NCI-H1092 (cell line): ENCODE data around the gene USF2.

Source experiments
- DNase-seq: peaks from one replicate; lab custom pipeline; 2025; lab: John Stamatoyannopoulos, UW

Gene USF2

GRCh38 chr19:35246466-35247092 lies 22.2 kb upstream of the USF2 start:
- DNase-seq: no peak

GRCh38 chr19:35247526-35248309 lies 21.0 kb upstream of the USF2 start:
- DNase-seq: no peak

GRCh38 chr19:35248310-35249145 lies 20.2 kb upstream of the USF2 start, which contains the start of gene LSR:
TSS of gene LSR (plus strand) at chr19:35249002. CDS start at chr19:35249023, 21 bp downstream.
- DNase-seq: no peak

- DNase-seq: no peak
Observed at GRCh38 chr19:35249146-35249847, 19.5 kb upstream of the USF2 start.

- DNase-seq: no peak
Observed at GRCh38 chr19:35249848-35250711, 18.7 kb upstream of the USF2 start.

GRCh38 chr19:35251456-35251855 lies 17.3 kb upstream of the USF2 start:
- no peak for DNase-seq

- DNase-seq: no peak
Observed at GRCh38 chr19:35253316-35254286, 15.2 kb upstream of the USF2 start.

- DNase-seq: no peak
Observed at GRCh38 chr19:35254341-35255297, 14.1 kb upstream of the USF2 start.

GRCh38 chr19:35256566-35256965 lies 12.2 kb upstream of the USF2 start:
- no peak for DNase-seq

GRCh38 chr19:35257113-35257461 lies 11.7 kb upstream of the USF2 start:
- no peak for DNase-seq

GRCh38 chr19:35260694-35261304 lies 8.0 kb upstream of the USF2 start:
- no peak for DNase-seq

- no peak for DNase-seq
Observed at GRCh38 chr19:35261356-35262100, 7.2 kb upstream of the USF2 start.

- peak; percentile 45 for DNase-seq
Observed at GRCh38 chr19:35262101-35262761, 6.5 kb upstream of the USF2 start.

- no peak for DNase-seq
Observed at GRCh38 chr19:35264268-35265125, 4.3 kb upstream of the USF2 start.

GRCh38 chr19:35265126-35265899 lies 3.4 kb upstream of the USF2 start:
- no peak for DNase-seq
